Nephron progenitor cell (in vitro differentiated cells): ENCODE results near the gene SAPCD1.

Experiments
- DNase-seq: peaks from one replicate; pipeline ENCODE4 v3.0.0; 2021
- H3K27ac Mint-ChIP-seq: 2 replicates; pipeline ENCODE4 v1.8.0; 2021; ENCODE audit warnings: mild to moderate bottlenecking, moderate library complexity, mixed read lengths
- H3K27me3 Mint-ChIP-seq: 2 replicates; pipeline ENCODE4 v1.8.0; 2021; ENCODE audit warnings: mild to moderate bottlenecking, low read depth, mixed read lengths; ENCODE audit not compliant: poor library complexity
- H3K36me3 Mint-ChIP-seq: 2 replicates; pipeline ENCODE4 v1.8.0; 2021; ENCODE audit warnings: low read depth, mixed read lengths
- H3K4me1 Mint-ChIP-seq: 2 replicates; pipeline ENCODE4 v1.8.0; 2021; ENCODE audit warnings: mixed read lengths
- H3K4me3 Mint-ChIP-seq: 2 replicates; pipeline ENCODE4 v1.8.0; 2021; ENCODE audit warnings: mild to moderate bottlenecking, moderate library complexity, mixed read lengths
- H3K9me3 Mint-ChIP-seq: 2 replicates; pipeline ENCODE4 v1.8.0; 2021; ENCODE audit warnings: mild to moderate bottlenecking, moderate library complexity, mixed read lengths
- TF ChIP-seq, protein P1 (sequence below): fragments of 200-600 bp; sonication (generic); IDR thresholded peaks from 2 replicates; pipeline ENCODE4 v1.5.0; 2021; ENCODE audit warnings: antibody characterized with exemption

SAPCD1 gene

GRCh38 chr6:31775633-31776484 is 13.4 kb downstream of the SAPCD1 start:
- TF ChIP-seq, protein P1, sequence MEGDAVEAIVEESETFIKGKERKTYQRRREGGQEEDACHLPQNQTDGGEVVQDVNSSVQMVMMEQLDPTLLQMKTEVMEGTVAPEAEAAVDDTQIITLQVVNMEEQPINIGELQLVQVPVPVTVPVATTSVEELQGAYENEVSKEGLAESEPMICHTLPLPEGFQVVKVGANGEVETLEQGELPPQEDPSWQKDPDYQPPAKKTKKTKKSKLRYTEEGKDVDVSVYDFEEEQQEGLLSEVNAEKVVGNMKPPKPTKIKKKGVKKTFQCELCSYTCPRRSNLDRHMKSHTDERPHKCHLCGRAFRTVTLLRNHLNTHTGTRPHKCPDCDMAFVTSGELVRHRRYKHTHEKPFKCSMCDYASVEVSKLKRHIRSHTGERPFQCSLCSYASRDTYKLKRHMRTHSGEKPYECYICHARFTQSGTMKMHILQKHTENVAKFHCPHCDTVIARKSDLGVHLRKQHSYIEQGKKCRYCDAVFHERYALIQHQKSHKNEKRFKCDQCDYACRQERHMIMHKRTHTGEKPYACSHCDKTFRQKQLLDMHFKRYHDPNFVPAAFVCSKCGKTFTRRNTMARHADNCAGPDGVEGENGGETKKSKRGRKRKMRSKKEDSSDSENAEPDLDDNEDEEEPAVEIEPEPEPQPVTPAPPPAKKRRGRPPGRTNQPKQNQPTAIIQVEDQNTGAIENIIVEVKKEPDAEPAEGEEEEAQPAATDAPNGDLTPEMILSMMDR: no peak
- H3K36me3 Mint-ChIP-seq: peaks cover under 1% of the 10 kb centered on the region
- DNase-seq: no peak
- H3K4me3 Mint-ChIP-seq: no peak overlapping the region
- no peaks in the 10 kb centered on the region for H3K9me3 Mint-ChIP-seq
- H3K27me3 Mint-ChIP-seq: no peaks in the 10 kb centered on the region
- H3K27ac Mint-ChIP-seq: peak overlapping the region; percentile 36
- peaks cover 27% of the 10 kb centered on the region for H3K4me1 Mint-ChIP-seq

GRCh38 chr6:31776485-31776988 is 14.1 kb downstream of the SAPCD1 start:
- TF ChIP-seq, protein P1: no peak
- H3K9me3 Mint-ChIP-seq: no peaks in the 10 kb centered on the region
- H3K36me3 Mint-ChIP-seq: peaks cover 5% of the 10 kb centered on the region
- no peaks in the 10 kb centered on the region for H3K27me3 Mint-ChIP-seq
- DNase-seq: peak; percentile 33
- H3K4me3 Mint-ChIP-seq: no peak overlapping the region
- H3K27ac Mint-ChIP-seq: no peak overlapping the region
- peaks cover 27% of the 10 kb centered on the region for H3K4me1 Mint-ChIP-seq

GRCh38 chr6:31776989-31777666 is 14.7 kb downstream of the SAPCD1 start, which contains the start of gene VWA7:
Gene VWA7 (minus strand): TSS chr6:31777328. CDS start chr6:31776779, 549 bp downstream.
- DNase-seq: peak; percentile 60
- Mint-ChIP-seq H3K4me1 (peaks cover 27% of the 10 kb centered on the region), H3K4me3 (no peak within 1 kb of the TSS), H3K9me3 (no peaks in the 10 kb centered on the region), H3K27ac (no peak within 1 kb of the TSS), H3K36me3 (peaks cover 5% of the 10 kb centered on the region), H3K27me3 (no peaks in the 10 kb centered on the region)
- TF ChIP-seq, protein P1: no peak

DNA sequence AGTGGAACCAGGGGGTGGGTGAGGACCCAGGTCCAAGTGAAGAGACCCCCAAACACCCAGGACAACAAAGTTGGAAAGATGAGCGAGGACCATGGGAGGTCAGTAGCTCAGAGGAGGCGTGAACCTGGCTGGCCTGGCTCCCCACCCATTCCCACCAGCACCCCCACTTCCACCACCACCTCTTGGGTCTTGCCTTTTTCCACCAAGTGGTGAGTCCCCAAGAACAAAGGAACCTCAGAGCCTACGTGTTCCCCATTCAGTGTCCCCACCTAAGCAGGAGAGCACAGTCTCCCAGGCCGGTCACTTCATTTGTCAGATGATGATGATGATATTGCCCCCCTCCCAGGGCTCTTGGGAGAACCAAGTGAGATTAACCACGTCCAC is 15.2 kb downstream of the SAPCD1 start:
- Mint-ChIP-seq H3K4me1 (peaks cover 27% of the 10 kb centered on the region), H3K27me3 (no peaks in the 10 kb centered on the region), H3K27ac (no peak overlapping the region), H3K9me3 (no peaks in the 10 kb centered on the region), H3K4me3 (no peak overlapping the region), H3K36me3 (peaks cover 6% of the 10 kb centered on the region)
- TF ChIP-seq, protein P1: no peak
- no peak for DNase-seq

GRCh38 chr6:31778193-31778592 is 15.7 kb downstream of the SAPCD1 start:
- no peaks in the 10 kb centered on the region for H3K9me3 Mint-ChIP-seq
- H3K36me3 Mint-ChIP-seq: peaks cover 11% of the 10 kb centered on the region
- H3K4me1 Mint-ChIP-seq: peaks cover 27% of the 10 kb centered on the region
- no peaks in the 10 kb centered on the region for H3K27me3 Mint-ChIP-seq
- H3K4me3 Mint-ChIP-seq: no peak overlapping the region
- no peak for DNase-seq
- TF ChIP-seq, protein P1: no peak
- no peak overlapping the region for H3K27ac Mint-ChIP-seq
